Loucy (cell line): Measurements from ENCODE around the gene PRKCE.

Experiments
- H2AFZ ChIP-seq: fragments of 200-600 bp; sonication (generic); 2 replicates; pipeline ENCODE4 v1.6.0; 2016; ENCODE audit warnings: antibody characterized with exemption, mild to moderate bottlenecking, low read length, moderate library complexity
- H3F3A ChIP-seq: fragments of 200-600 bp; 2 replicates; pipeline ENCODE4 v1.6.0; 2016; ENCODE audit warnings: antibody characterized with exemption, low read depth, mild to moderate bottlenecking
- H3K27me3 ChIP-seq: fragments of 200-600 bp; sonication (generic); 2 replicates; pipeline ENCODE4 v1.6.1; 2014; ENCODE audit warnings: low read length, mild to moderate bottlenecking; ENCODE audit not compliant: insufficient read depth, poor library complexity, severe bottlenecking
- H3K36me3 ChIP-seq: fragments of 200-600 bp; sonication (generic); 2 replicates; pipeline ENCODE4 v1.6.1; 2016; ENCODE audit warnings: low read length; ENCODE audit not compliant: insufficient read depth
- H3K4me1 ChIP-seq: fragments of 200-600 bp; sonication (generic); 2 replicates; pipeline ENCODE4 v1.5.1; 2014; ENCODE audit warnings: low read length, mild to moderate bottlenecking; ENCODE audit not compliant: insufficient read depth, poor library complexity, severe bottlenecking
- H3K4me2 ChIP-seq: fragments of 200-600 bp; sonication (generic); 2 replicates; pipeline ENCODE4 v1.6.0; 2014; ENCODE audit warnings: antibody characterized with exemption, low read length, low read depth, mild to moderate bottlenecking; ENCODE audit not compliant: poor library complexity, severe bottlenecking
- H3K4me3 ChIP-seq: fragments of 200-600 bp; sonication (generic); 2 replicates; pipeline ENCODE4 v1.5.1; 2014; ENCODE audit warnings: low read length, mild to moderate bottlenecking, mixed read lengths; ENCODE audit not compliant: poor library complexity, severe bottlenecking
- H3K79me2 ChIP-seq: fragments of 200-600 bp; sonication (generic); 2 replicates; pipeline ENCODE4 v1.6.1; 2014; ENCODE audit warnings: low read length; ENCODE audit not compliant: insufficient read depth
- H3K9ac ChIP-seq: fragments of 200-600 bp; sonication (generic); 2 replicates; pipeline ENCODE4 v1.6.0; 2014; ENCODE audit warnings: mild to moderate bottlenecking, low read depth, low read length, moderate library complexity; ENCODE audit not compliant: poor library complexity, severe bottlenecking
- H3K9me2 ChIP-seq: fragments of 200-600 bp; sonication (generic); replicated peaks from 2 replicates; pipeline ENCODE4 v1.6.1; 2016; ENCODE audit warnings: low read depth, low read length, mixed read lengths
- H3K9me3 ChIP-seq: fragments of 200-600 bp; sonication (generic); 2 replicates; pipeline ENCODE4 v1.6.1; 2014; ENCODE audit warnings: mild to moderate bottlenecking, antibody characterized with exemption, low read length, low read depth; ENCODE audit not compliant: insufficient read depth
- H4K20me1 ChIP-seq: fragments of 200-600 bp; sonication (generic); 2 replicates; pipeline ENCODE4 v1.6.0; 2014; ENCODE audit warnings: antibody characterized with exemption, low read length, mild to moderate bottlenecking; ENCODE audit not compliant: insufficient read depth, poor library complexity, severe bottlenecking
- EZH2phosphoT487 ChIP-seq: fragments of 200-600 bp; IDR thresholded peaks from 2 replicates; pipeline ENCODE4 v1.6.1; 2018; ENCODE audit warnings: antibody characterized with exemption, mild to moderate bottlenecking, moderate library complexity, borderline replicate concordance
- TF ChIP-seq, protein P1 (sequence below): fragments of 200-600 bp; sonication (generic); conservative IDR thresholded peaks from 2 replicates; pipeline ENCODE4 v1.5.1; 2014; ENCODE audit warnings: mild to moderate bottlenecking, antibody characterized with exemption, low read length

PRKCE gene

GRCh38 chr2:45782436-45782835 is 131.0 kb downstream of the PRKCE start:
- no peaks in the 10 kb centered on the region for H4K20me1 ChIP-seq
- H3K9ac ChIP-seq, result no peak overlapping the region
- no peaks in the 10 kb centered on the region for H3K27me3 ChIP-seq
- H3K36me3 ChIP-seq, result no peaks in the 10 kb centered on the region
- no peaks in the 10 kb centered on the region for H3K9me2 ChIP-seq
- H3F3A ChIP-seq, result no peaks in the 10 kb centered on the region
- TF ChIP-seq, protein P1, sequence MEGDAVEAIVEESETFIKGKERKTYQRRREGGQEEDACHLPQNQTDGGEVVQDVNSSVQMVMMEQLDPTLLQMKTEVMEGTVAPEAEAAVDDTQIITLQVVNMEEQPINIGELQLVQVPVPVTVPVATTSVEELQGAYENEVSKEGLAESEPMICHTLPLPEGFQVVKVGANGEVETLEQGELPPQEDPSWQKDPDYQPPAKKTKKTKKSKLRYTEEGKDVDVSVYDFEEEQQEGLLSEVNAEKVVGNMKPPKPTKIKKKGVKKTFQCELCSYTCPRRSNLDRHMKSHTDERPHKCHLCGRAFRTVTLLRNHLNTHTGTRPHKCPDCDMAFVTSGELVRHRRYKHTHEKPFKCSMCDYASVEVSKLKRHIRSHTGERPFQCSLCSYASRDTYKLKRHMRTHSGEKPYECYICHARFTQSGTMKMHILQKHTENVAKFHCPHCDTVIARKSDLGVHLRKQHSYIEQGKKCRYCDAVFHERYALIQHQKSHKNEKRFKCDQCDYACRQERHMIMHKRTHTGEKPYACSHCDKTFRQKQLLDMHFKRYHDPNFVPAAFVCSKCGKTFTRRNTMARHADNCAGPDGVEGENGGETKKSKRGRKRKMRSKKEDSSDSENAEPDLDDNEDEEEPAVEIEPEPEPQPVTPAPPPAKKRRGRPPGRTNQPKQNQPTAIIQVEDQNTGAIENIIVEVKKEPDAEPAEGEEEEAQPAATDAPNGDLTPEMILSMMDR, result no peak
- TF ChIP-seq EZH2phosphoT487, result no peak
- H3K79me2 ChIP-seq, result peaks cover 44% of the 10 kb centered on the region; the same call in 1 of the 2 replicates
- peaks cover 19% of the 10 kb centered on the region for H3K4me1 ChIP-seq
- H3K4me2 ChIP-seq, result no peak overlapping the region
- no peaks in the 10 kb centered on the region for H3K9me3 ChIP-seq
- H3K4me3 ChIP-seq, result no peak overlapping the region
- H2AFZ ChIP-seq, result no peak overlapping the region

DNA sequence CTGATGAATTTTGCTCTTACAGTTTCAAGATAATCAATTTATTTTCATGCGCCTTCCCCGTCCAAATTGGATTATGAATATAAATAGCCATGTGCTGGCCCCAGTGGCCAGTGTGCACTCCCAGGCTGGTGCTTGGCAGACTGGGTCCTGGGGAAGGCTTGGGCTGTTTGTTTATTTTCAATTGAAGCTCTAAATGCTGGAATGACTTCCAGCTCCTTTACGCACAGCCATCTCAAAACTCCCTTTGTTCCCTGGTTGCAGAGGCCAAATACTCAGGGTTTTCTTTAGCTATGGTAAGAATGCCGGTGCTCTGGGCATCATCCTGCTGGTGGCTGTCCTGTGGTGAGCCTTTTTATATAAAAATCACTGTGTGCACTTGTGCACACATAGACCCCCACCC is 131.5 kb downstream of the PRKCE start:
- TF ChIP-seq EZH2phosphoT487, result no peak
- TF ChIP-seq, protein P1, result no peak
- Histone ChIP-seq H2AFZ (no peak overlapping the region), H3K9me2 (no peaks in the 10 kb centered on the region), H3K4me1 (peaks cover 16% of the 10 kb centered on the region), H3K79me2 (peaks cover 44% of the 10 kb centered on the region; the same call in 1 of the 2 replicates), H3K9ac (no peak overlapping the region), H3K27me3 (no peaks in the 10 kb centered on the region), H3K9me3 (no peaks in the 10 kb centered on the region), H3F3A (no peaks in the 10 kb centered on the region), H3K4me2 (no peak overlapping the region), H4K20me1 (no peaks in the 10 kb centered on the region), H3K4me3 (no peak overlapping the region), H3K36me3 (no peaks in the 10 kb centered on the region)

DNA sequence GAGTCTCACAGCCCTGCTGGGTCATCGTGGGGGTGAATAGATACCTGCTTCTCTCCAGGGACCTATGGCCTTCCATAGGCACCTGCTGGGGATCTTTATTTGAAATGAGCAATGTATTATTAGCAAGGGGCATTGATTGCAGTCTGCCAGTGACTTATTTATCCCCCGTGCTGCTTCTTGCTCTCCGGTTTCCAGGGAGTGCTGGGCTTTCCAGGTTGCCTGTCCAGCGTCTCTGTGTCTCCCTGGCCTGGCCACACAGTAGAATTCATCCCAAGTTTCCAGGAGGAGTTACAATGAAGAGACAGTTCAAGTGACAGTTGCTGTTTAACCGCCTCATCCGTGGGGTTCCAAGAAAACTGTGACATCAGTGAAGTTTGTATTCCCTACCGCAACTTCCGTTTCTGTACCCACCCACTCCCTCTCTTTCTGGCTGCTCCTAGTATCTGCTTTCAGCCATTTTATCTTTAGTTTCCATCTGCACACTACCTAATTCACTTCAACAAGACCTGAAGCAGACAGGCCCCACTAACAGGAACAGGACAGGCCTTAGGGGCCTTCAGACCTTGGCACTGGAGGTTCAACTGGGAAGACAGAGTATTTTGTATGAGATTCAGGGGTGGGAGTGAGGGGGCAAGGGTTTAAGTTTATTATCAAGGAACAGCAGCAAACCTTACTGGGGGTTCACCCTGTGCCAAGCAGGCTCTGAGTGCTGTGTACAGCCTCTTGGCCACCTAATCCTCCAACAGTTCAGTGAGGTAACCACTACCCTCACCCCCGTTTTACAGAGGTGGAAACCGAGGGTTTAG is 134.8 kb downstream of the PRKCE start:
- Histone ChIP-seq H3K9me2 (no peaks in the 10 kb centered on the region), H3K4me1 (peaks cover 25% of the 10 kb centered on the region), H3K79me2 (peaks cover 33% of the 10 kb centered on the region; the same call in 1 of the 2 replicates), H3K36me3 (no peaks in the 10 kb centered on the region), H3F3A (no peaks in the 10 kb centered on the region), H3K9me3 (no peaks in the 10 kb centered on the region), H3K4me2 (no peak overlapping the region), H4K20me1 (no peaks in the 10 kb centered on the region), H3K4me3 (no peak overlapping the region), H3K9ac (no peak overlapping the region), H2AFZ (no peak overlapping the region), H3K27me3 (no peaks in the 10 kb centered on the region)
- no peak for TF ChIP-seq EZH2phosphoT487
- TF ChIP-seq, protein P1, result no peak
